DOHH2 (cell line): ENCODE results near the gene RXFP4.

ENCODE experiments used
- CTCF ChIP-seq: fragments of 200-600 bp; sonication (generic); IDR thresholded peaks from one replicate; pipeline ENCODE4 v1.5.1; 2014; ENCODE audit warnings: antibody characterized with exemption, mild to moderate bottlenecking, low read depth, low read length; ENCODE audit not compliant: poor library complexity, severe bottlenecking
- EZH2phosphoT487 ChIP-seq: fragments of 200-600 bp; sonication (generic); IDR thresholded peaks from 2 replicates; pipeline ENCODE4 v1.6.1; 2017; ENCODE audit warnings: borderline replicate concordance, mild to moderate bottlenecking, antibody characterized with exemption, low read length, moderate library complexity, mixed read lengths

DNA sequence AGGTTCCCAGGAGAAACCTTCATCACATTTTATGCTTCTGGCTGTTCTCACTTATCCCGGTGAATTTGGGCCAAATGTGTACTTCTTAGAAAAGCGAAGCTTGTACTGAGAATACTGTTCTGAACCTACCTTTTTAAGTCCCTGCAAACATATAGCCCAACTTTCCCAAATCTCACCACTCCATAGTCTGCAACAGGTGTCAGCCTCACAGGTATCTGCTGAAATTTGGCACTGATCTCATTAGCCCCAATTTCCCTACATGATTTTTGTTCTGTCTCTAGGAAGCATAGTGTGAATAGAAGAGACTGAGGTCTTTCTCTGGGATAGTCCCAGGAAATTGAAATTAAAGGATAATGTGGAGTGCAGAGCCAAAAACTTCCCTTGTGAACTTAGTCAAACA lies 41.8 kb upstream of the RXFP4 start:
- TF ChIP-seq CTCF (no peak), EZH2phosphoT487 (no peak)
